ENCODE data around the gene SCN4B.

SCN4B gene

DNA sequence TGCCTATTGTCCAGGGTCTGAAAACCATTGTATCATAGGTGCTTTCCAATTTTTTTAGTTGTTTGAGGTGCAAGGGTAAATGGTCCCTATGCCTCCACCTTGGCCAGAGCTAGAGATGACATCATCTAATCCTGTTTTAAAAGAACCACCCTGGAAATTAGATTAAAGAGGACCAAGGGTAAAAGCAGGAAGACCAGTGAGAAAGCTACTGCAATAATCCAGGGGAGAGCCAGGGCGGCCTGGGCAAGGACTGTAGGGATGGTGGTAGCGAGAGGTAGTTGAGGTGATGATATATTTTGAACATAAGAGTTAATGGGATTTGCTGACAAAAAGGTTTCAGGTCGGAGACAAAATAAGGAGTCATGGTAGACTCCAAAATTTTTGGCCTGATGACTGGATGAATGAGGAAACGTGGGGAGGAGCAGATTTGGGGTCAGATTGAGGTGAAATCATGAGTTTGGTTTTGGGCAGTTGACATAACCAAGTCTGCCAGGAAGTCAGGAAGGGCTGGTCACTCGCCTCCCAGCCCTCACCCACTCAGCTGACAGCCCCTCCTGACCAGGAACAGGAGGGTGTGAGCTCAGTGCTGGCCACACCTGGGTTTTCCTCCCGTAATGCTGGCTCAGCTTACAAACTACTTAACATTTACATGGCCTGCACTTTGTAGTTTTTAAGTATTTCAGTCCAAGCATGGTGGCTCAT, 23.0 kb downstream of the SCN4B start:
- no peak for DNase-seq (ENCODE audit: low read depth in 3 of 3)

DNA sequence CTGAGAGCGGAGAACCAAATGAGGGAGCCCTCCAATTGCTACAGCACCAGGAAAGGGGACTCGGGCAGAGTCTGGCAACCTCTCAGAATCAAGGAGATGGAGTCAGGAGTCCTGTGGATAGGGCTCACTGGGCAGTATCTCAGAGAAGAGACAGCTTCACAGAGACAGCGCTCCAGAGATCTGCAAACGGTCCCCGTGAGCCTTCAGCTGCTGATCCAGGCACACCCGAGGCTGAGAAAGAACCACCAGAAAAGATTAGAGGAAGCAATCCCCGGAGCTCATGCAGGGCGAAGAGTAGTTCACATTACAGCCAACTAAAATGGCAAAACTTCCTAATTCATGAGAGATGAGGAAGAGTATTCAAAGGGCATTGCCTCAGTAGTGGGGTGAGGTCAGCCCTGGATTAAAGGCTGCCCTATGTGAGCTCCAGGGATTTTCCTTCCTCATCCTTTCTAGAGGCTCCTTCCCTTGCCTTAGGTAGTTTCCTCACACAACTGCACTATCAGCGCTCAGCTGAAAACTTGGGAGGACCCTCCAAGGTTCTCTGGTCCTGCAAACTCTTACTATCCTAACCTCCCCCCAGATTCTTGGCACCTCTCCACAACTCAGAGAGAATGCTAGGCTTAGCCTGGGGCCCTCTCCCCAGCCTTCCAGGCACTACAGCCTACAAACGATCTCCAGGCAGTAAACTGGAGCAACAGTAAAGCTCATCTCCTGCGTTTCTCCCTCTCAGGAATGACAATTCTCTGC, 23.7 kb downstream of the SCN4B start:
- DNase-seq (ENCODE audit: low read depth in 3 of 3) = no peak

DNA sequence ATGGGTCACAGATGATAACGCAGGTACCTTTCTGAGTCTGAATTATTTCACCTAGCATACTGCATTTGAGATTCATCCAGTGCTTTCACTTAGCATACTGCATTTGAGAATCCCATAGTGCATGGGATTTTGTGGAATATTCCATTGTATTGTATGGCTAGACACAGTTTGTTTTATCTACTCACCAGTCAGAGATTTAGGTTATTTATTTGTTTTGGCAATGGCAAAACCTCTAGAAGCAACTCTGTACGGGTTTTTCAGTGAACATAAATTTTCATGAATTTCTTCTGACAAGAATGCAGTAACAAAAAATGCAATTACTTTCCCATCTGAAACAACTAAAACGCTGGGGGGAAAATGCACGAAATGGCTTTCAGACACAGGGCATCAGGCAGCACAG, 24.3 kb downstream of the SCN4B start:
- no peak for DNase-seq (ENCODE audit: low read depth in 3 of 3)

- no peak for DNase-seq (ENCODE audit: low read depth in 3 of 3)
Measured at GRCh38 chr11:118126082-118126838, 26.4 kb downstream of the SCN4B start.

DNA sequence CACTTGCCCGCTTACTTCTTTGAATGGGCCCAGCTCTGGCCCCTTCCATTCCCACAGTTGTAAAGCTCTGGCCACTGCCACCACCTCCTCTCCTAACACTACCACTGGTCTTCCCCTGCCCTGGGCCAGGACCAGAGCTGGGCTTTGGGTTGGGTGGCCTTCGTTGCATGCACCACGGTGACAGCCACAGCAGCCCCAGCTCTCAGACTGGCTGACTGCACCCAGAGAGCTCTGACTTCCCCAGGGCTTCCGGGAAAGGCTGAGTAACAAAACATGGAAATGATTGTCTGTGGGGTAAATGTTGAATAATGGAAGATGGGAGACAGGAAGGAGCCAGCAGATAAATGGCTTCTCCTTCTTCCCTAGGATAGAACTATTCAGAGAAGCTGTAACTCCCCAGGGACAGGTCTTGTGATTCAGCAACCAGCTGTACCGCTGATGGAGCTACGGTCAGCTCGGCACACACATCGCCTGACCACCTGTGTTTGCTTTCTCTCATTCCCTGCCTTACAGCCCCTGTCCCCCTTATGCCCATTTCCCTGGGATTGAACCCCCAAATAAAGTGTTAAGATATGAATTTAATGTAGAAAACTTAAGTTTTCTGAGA, 27.6 kb downstream of the SCN4B start:
- DNase-seq (ENCODE audit: low read depth in 3 of 3) = no peak

- DNase-seq (ENCODE audit: low read depth in 3 of 3) = no peak
Measured at GRCh38 chr11:118120793-118121192, 31.8 kb downstream of the SCN4B start.

- DNase-seq (ENCODE audit: low read depth in 3 of 3) = no peak
Measured at GRCh38 chr11:118117790-118118601, 34.6 kb downstream of the SCN4B start.

DNA sequence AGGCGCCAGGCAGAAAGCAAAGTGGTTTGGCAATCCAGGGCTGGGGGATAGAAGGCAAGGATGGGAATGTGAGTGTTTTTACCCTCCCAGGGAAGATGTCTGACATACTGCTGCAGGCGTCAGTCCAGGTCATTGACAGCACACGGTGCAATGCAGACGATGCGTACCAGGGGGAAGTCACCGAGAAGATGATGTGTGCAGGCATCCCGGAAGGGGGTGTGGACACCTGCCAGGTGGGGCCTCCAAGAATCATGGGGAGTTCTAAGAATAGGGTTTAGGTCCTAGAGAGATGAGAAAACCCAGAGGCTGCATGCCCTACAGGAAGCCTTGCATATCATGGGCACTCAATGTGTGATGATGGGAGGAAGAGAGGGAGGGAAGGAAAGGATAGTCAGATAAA, 37.6 kb downstream of the SCN4B start:
- no peak for DNase-seq (ENCODE audit: low read depth in 3 of 3)

- DNase-seq (ENCODE audit: low read depth in 3 of 3) = no peak
Measured at GRCh38 chr11:118114266-118114665, 38.4 kb downstream of the SCN4B start.

GRCh38 chr11:118112711-118113430, 39.8 kb downstream of the SCN4B start:
- no peak for DNase-seq (ENCODE audit: low read depth in 3 of 3)

- DNase-seq (ENCODE audit: low read depth in 3 of 3) = no peak
Measured at GRCh38 chr11:118111744-118112035, 40.9 kb downstream of the SCN4B start.

DNA sequence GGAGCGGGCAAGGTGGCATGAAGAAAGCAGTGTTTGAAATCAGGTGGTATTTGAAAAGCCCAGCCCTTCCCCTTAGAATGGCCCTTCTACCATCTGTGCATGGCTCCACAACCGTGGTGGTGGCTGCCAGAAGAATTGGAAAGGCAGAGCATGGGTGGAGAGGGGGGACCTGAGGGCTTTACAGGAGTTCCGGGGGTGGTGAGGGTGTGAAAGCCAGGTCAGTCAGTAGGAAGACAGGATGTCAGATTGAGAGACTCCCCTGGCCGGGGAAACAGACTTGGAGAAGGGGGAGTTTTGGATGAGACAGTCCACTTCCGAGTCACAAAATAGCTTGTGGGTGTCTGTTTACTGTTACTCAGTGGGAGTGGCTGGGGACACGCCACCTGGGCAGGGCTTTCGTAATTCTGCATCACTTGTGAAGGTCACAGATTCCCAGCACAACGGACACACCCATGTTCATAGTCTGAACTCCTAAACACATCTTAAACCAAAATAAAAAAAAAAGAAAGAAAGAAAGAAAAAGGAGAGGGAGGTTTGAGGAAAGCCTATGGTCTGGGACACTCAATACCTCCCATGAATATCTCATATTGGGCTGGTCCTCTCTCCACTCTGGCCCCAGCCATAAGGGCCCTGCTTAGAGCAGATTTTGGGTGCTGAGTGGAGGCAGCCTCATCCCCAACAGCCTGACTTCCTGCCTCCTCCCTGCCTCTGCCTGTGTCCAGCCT, 41.4 kb downstream of the SCN4B start:
- no peak for DNase-seq (ENCODE audit: low read depth in 3 of 3)

GRCh38 chr11:118109231-118109630, 43.4 kb downstream of the SCN4B start:
- no peak for DNase-seq (ENCODE audit: low read depth in 3 of 3)

DNA sequence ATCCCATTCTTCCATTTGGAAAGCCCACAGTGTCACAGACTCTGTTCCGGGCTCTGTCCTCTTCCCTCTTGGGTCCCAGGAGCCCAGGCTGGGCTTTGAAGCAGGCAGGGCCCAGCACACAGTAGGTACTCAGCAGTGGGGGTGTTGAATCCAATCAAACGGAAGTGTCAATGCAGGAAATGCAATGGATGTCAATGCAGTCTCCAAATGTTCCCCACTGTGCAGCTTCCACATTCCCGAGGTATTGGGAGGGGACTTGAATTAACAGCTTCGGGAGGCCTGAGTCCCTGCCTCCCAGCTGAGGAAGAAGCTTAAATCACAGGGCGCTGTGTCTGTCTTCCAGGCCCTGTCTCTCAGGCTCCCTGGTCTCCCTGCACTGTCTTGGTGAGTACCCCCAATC, 44.1 kb downstream of the SCN4B start:
- no peak for DNase-seq (ENCODE audit: low read depth in 3 of 3)

- DNase-seq (ENCODE audit: low read depth in 3 of 3) = no peak
Measured at GRCh38 chr11:118106789-118107335, 45.8 kb downstream of the SCN4B start.

- no peak for DNase-seq (ENCODE audit: low read depth in 3 of 3)
Measured at GRCh38 chr11:118105657-118106305, 46.8 kb downstream of the SCN4B start.

- DNase-seq (ENCODE audit: low read depth in 3 of 3) = no peak
Measured at GRCh38 chr11:118104491-118104890, 48.1 kb downstream of the SCN4B start.

- no peak for DNase-seq (ENCODE audit: low read depth in 3 of 3)
Measured at GRCh38 chr11:118102721-118103261, 49.8 kb downstream of the SCN4B start.

GRCh38 chr11:118100691-118101232, 51.9 kb downstream of the SCN4B start:
- no peak for DNase-seq (ENCODE audit: low read depth in 3 of 3)

All from stimulated activated CD4-positive, alpha-beta T cell treated with anti-CD3 and anti-CD28 coated beads, TNF-alpha, amount 100 ng/mL, for 4 hours (primary cell).